HG03103 (cell line): ENCODE data around the gene FBXL22.

Experiments
- ATAC-seq: cut with Tn5 transposase; IDR thresholded peaks from one replicate; pipeline ENCODE4 v1.9.1; 2021; ENCODE audit warnings: low read depth; ENCODE audit not compliant: unreplicated experiment

FBXL22 gene

DNA sequence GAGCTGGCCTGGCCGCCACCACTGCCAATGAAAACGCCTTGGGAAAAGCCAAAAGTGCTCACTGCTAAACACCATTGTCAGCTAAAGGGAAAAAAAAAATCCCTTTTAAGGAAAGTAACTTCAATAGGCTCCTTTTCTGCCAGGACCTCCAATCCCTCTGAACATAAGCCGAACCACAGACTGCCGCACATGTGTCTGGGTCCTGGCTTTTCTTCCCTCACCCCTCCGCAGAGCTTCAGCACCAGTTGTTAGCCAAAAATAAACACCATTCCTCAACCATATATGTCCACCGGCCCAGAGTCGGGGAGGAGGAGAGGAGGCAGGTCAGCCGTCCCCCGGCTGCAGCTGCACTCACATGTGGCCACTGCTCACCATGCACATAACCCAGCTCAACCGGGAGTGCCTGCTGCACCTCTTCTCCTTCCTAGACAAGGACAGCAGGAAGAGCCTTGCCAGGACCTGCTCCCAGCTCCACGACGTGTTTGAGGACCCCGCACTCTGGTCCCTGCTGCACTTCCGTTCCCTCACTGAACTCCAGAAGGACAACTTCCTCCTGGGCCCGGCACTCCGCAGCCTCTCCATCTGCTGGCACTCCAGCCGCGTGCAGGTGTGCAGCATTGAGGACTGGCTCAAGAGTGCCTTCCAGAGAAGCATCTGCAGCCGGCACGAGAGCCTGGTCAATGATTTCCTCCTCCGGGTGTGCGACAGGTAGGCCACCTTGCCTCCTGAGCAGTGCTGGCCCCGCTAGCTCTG, at the start of gene FBXL22:
FBXL22 (plus strand) TSS at position 350 of the 753 bp plus-strand sequence; CDS start at position 356, 6 bp downstream.
- ATAC-seq, result no peak

- no peak for ATAC-seq
These were observed 45.8 kb upstream of the FBXL22 start for GRCh38 chr15:63551400-63551799.

DNA sequence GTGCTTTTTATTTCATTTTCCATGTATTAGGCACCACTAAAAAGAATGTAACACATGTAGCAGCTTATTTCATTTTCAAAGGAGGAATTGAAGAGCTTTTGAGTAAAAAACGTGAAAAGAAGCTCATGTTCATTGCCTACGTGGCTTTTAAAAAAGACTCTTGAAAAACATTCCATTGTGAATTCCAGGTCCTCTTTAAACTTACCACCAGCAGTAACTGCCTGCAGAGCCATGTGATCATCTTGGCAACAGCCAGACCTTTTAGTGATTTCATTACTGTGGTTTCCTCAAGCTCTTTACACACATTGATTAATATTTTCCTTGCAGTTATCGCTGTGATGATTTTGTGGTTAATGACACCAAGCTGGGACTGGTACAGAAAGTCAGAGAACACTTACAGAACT, 43.8 kb upstream of the FBXL22 start:
- no peak for ATAC-seq

DNA sequence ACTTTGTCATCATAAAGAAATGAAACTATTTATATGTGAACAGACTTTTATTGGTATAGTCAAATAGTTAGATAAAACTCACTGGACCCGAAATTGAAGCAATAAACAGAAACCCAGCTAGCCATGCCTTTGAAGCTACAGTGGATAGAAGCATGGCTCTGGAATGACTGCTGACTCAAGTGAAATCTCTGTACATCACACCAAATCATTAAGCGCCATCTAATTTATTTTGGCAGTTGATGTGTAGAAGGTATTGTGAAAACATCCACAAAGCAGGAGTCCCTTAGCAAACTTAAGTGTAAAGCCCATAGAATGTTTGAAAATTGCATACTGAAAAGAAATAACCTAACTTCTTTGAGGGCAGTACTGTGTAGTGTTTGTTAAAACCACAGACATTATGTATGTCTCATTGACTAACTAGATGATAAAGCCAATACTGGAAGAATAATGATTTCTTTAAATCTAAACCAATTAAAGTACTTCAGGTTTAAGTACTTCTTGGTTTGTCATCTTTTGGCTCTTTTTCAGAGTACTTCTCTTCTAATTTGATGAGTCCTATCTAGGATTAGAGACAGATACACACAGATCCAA, 42.8 kb upstream of the FBXL22 start:
- ATAC-seq, result no peak

- no peak for ATAC-seq
These were observed 41.7 kb upstream of the FBXL22 start for GRCh38 chr15:63555507-63555906.

DNA sequence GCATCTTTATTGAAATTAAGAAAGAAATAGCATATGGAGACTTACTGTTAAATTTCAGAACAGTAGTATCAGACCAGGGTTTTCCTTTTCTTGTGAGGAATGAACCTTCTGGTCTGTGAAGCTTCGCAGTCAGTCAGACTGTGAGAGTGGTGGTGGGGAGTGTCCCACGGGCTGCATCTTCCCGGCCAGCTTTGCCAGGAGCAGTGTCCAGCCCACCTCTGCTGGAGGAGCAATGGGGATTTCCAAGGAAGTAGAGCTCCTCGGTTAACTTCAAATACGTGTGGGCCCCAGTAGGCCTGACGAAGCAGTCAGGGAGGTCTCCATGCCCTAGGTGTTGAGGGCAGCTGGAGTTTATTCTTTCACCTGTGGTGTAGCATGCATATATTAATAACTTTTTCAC, 40.9 kb upstream of the FBXL22 start:
- no peak for ATAC-seq

DNA sequence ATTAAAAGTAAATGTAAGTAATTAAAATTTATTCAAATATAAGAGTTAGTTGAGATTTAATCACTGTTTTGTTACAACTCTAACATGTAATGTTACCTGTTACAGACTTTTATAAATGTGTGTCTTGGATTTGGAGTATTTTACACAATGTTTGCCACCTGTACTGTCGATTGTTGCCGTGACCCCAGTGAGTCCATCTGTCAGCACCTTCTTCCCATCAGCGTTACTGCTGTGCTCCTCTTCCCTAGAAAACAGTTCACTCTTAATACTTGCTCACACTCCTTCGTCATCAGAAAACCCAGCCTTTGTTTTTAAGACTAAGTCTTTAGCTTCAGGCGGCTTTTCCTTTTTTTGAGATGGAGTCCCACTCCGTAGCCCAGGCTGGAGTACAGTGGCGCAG, 40.5 kb upstream of the FBXL22 start:
- ATAC-seq, result no peak

DNA sequence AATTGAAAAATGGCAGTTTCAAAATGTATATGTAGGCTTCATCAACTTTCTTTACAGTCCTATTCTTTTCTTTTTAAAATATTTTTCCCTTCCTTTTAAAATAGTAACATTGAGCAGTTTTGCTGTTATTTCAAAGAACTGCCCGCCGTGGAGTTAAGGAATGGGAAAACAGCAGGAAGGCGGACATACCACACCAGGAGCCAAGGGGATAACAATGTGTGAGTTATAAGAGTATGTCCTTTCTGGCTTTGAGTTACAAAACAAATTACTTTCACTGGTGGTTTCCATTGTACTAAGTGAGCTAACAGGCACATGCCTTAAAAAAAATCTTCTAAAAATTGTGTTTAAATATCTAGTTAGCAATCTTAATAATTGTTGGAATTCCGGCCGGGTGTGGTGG, 37.4 kb upstream of the FBXL22 start:
- ATAC-seq, result no peak

DNA sequence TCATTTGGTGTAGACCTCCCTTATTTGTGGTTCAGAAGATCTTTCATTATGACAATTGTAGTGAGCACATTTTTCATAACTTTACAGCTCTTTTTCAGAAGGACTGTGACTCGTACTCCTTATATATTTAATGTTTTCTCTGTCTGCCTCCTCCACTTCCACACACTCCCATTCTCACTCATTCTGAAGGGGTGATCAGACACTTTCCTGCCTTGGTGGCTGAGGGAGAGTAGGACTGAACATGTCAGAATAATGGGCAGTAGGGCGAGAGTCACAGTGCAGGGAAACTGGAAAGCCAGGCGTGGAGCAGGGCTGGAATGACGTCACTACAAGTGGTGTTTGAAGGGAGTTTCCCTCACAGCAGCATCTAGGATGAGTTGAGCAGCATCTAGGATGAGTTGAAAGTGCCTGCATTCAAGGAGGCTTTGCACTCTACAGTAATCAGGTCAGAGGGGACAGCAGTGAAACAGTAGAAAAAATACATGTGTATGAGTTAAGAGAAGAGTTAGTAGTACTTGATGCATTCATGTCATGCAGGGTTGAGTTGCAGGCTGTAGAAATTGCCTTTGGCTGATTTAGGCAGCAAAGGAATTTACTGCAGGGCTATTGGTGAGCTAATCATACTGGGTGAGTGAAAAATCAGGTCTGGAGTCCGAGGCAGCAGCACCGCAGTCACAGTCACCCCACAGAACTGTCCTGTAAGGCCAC, 36.3 kb upstream of the FBXL22 start:
- no peak for ATAC-seq

GRCh38 chr15:63564093-63564492, 33.1 kb upstream of the FBXL22 start:
- no peak for ATAC-seq

GRCh38 chr15:63565536-63566186, 31.5 kb upstream of the FBXL22 start:
- ATAC-seq, result no peak

GRCh38 chr15:63572749-63573464, 24.3 kb upstream of the FBXL22 start:
- ATAC-seq, result no peak

DNA sequence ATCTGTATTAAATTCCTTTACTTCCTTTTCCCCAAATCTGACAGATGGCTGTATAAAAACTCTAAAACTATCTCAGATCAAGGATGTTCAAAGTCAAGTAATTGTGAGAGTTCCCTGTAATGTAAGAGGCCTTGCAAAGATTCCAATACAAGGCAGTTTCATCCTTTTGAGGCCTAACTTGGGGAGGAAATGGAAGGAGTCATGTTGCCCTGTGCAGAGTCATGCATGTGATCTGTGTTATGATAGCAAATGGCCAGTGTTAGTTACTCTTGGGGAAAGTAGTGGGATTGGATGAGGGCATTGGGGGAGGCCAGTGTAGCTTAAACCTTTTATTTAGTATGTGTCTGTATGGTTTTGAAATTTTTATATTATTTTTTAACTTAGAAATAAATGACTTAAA, 23.7 kb upstream of the FBXL22 start:
- ATAC-seq, result no peak

DNA sequence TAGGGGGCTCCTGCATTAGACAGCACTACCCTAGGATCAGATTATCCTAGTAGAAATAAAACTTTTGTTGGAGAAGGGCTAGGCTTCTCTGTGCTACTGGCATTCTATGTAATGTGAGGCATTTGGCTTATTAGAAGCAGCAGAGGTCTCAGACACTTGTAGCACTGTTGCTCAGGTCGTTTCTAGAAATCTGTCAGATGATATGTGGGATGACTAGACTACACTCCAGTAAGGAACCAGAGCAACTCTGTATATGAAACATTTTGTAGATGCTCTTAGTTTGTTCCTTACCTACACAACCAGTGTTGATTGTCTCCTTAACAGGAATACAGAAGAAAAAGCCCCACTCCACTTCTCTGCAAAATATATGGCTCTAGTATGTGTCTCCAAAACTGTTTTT, 21.9 kb upstream of the FBXL22 start:
- ATAC-seq, result no peak

- ATAC-seq, result no peak
These were observed 20.7 kb upstream of the FBXL22 start for GRCh38 chr15:63576441-63576840.

DNA sequence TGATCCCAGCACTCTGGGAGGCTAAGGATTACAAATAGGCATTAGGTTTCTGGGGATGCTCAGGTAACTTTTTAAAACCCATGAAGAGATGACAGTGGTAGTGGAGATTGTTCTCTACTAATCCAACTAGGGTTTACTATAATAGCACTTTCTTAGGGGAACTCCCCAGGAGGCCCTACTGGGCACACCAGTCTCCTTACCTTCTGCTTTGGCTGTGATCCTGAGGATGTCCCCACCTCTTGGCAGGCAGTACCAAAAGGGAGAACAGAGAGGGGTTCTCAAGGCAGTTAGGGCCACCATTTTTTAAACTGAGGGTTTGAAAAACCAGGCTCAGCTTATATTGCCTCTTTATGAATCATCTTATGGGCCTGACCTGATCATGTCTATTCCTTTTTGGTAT, 15.0 kb upstream of the FBXL22 start:
- no peak for ATAC-seq

- no peak for ATAC-seq
These were observed 14.3 kb upstream of the FBXL22 start for GRCh38 chr15:63582718-63583426.

DNA sequence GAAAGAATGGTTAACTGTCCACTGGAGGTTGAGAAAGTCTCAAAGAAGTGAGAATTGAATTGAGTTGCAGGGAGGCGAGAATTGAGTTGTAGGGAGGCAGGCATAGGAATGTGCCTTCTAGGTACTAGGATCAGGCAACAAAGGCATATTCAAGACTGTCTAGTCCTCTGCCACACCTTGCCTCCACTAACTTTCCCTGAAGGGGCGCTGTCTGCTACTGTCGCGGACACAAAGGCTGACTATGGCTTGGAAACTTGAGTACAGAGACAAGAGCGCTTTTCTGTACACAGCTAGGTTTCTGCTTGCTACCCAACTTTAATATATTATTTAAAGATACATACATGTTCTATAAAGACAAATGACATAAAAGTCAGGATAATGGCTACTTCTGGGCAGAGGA, 10.4 kb upstream of the FBXL22 start:
- no peak for ATAC-seq

- no peak for ATAC-seq
These were observed 9.7 kb upstream of the FBXL22 start for GRCh38 chr15:63587527-63587926.

GRCh38 chr15:63588826-63589225, 8.4 kb upstream of the FBXL22 start:
- no peak for ATAC-seq
